GM19351 (cell line): ENCODE results near the gene THSD7A.

ENCODE experiments used
- ATAC-seq: cut with Tn5 transposase; IDR thresholded peaks from one replicate; pipeline ENCODE4 v1.9.1; 2021; ENCODE audit warnings: mild to moderate bottlenecking, moderate library complexity; ENCODE audit not compliant: unreplicated experiment

Gene THSD7A

GRCh38 chr7:11346302-11346701, 485.7 kb downstream of the THSD7A start:
- ATAC-seq: no peak

GRCh38 chr7:11345621-11346020, 486.4 kb downstream of the THSD7A start:
- ATAC-seq: no peak

- ATAC-seq: peak; percentile 45
Observed at GRCh38 chr7:11343818-11344413, 488.1 kb downstream of the THSD7A start.

GRCh38 chr7:11343136-11343535, 488.9 kb downstream of the THSD7A start:
- peak; percentile 54 for ATAC-seq

DNA sequence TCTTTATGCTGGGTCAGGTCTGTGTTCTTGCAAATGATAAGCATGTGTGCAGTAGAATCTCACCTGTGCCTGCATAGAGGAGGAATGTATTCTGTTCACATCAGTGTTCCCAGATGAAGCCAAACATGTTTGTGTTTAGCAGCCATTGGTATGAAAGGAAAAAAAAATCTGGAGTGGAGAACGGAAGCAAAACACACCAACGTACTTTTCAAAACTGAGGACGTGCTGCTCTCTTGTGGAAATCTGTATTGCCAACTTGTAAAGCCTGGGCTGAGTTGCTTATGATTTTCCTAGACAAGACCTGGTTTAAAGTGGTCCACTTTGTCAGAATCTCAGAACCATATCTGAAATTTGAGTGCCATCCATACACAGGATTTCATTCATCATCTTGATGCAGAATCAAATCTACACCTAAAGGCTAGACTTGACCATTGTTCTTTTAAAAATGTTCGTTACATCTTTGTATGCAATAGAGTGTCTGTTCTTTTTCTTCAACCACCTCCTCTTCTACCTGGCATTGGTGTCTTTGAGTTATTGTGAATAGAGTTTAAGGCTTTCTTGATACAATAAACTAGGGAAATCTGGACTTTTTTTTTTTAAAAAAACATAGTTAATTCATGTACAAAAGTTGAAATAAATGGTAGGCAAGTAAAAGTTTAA, 490.6 kb downstream of the THSD7A start:
- ATAC-seq: peak; percentile 55

- ATAC-seq: no peak
Observed at GRCh38 chr7:11336432-11336831, 495.6 kb downstream of the THSD7A start.

GRCh38 chr7:11335947-11336346, 496.1 kb downstream of the THSD7A start:
- ATAC-seq: no peak

- peak; percentile 45 for ATAC-seq
Observed at GRCh38 chr7:11332865-11333228, 499.2 kb downstream of the THSD7A start.

DNA sequence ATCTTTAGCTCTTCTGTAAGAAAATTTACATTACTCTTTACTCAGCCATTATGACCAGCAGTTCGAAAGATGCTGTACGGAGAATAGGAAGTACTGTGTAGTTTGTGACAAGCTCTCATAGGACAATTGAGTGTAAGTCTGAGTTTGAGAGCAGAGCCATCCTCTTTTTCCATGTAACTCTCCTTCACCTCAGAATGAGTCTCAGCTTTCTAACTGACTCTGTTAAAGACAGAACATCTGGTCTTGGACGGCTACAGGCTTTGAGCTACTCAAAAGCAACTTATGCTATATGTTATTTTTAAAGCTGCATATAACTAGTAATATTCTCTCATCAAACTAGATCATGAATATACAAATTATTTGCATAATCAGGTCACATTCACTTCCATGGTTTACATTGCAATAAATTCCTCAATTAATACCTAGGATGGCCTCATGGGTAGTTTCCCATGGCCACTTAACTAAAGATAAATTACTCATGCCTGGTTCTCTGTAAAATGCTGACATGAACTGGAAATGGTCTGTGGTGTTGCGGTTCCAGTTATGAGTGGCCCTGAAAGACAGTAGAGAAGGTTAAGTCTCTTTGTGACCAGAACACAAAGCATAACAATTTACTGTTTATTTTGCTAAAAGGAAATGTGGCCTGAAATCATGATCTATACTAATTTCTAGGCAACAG, 499.7 kb downstream of the THSD7A start:
- peak; percentile 92 for ATAC-seq

- no peak for ATAC-seq
Observed at GRCh38 chr7:11331128-11332102, 500.6 kb downstream of the THSD7A start.

- no peak for ATAC-seq
Observed at GRCh38 chr7:11330717-11331116, 501.3 kb downstream of the THSD7A start.

GRCh38 chr7:11330208-11330607, 501.8 kb downstream of the THSD7A start:
- no peak for ATAC-seq

GRCh38 chr7:11329626-11330025, 502.4 kb downstream of the THSD7A start:
- no peak for ATAC-seq

- ATAC-seq: no peak
Observed at GRCh38 chr7:11328309-11328708, 503.7 kb downstream of the THSD7A start.

DNA sequence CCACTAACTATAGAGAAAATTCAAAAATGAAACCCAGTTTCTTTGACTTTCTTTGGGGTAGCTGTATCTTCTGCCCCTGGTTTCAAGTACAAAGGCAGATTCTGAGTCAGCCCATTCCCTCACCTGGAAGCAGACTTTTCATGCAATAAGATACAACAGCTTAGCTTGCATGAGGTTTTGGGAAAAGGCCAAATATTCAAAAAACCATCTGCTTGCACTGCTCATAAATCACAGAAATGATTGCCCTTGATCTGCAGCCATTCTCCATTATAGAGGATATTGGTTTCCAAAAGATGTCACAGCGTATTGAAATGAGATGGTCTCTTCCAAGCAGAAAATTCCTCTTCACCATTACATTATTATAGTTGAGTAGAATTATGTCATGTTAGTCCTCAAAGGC, 504.4 kb downstream of the THSD7A start:
- no peak for ATAC-seq
